GM12801 (cell line): ENCODE data around the gene PSMD4.

ENCODE experiments used
- TF ChIP-seq, protein P1 (sequence below): IDR thresholded peaks from one replicate; pipeline ENCODE4 v1.5.1; 2011; ENCODE audit warnings: control low read depth; ENCODE audit not compliant: insufficient read length; ENCODE audit errors: extremely low read depth

Gene PSMD4

DNA sequence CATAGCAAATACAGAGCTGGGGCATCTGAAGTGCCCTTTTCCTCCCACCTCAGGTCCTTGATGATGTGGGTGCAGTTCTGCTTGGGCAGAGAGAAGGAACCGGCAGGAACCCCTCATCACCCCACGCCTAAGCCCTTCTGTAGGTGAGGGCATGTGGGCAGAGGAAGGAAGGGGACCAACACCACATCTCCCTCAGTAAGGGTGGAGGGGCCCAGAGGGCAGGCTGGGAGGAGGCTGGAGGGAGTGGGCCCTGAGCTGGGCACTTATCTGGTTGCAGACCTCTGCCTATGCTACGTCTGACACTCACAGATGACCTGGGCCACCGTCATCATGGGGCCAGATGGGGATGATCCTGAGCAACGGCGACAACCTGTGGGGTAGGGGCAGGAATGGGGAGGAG lies 38.6 kb downstream of the PSMD4 start:
- TF ChIP-seq, protein P1, sequence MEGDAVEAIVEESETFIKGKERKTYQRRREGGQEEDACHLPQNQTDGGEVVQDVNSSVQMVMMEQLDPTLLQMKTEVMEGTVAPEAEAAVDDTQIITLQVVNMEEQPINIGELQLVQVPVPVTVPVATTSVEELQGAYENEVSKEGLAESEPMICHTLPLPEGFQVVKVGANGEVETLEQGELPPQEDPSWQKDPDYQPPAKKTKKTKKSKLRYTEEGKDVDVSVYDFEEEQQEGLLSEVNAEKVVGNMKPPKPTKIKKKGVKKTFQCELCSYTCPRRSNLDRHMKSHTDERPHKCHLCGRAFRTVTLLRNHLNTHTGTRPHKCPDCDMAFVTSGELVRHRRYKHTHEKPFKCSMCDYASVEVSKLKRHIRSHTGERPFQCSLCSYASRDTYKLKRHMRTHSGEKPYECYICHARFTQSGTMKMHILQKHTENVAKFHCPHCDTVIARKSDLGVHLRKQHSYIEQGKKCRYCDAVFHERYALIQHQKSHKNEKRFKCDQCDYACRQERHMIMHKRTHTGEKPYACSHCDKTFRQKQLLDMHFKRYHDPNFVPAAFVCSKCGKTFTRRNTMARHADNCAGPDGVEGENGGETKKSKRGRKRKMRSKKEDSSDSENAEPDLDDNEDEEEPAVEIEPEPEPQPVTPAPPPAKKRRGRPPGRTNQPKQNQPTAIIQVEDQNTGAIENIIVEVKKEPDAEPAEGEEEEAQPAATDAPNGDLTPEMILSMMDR, result no peak

DNA sequence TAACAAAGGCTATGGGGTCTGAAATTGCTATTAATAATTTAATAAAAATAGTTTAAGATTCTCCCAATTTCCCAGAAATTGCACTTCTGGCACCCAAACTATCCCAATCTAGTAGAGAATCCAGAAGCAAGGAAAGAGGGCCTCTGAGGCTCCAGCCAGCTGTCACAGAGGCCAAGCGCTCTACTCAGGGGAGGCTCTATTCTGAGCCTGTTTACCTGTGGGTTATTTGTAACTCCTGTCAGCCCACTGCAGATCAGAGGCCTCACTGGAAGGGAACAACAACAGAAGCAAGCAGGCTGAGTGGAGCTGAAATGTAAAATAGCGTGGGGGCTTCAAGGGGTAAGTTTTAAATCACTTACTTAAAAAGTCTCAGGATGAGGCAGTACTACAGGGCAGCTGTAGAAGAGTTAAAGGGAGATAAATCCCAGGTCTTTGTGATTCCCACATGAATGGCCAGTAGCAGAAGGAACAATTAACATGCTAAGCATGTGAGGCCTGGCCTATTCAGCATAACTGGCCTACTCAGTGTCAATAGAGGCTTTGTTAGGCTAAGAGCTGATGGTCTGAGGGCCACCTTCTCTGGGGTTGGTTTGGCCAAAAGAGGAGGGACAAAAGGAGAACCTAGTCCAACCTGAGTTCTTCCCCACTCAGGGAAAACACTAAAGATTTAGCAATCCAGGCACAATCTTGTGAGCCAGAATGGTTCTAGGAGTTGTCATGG lies 40.4 kb downstream of the PSMD4 start:
- TF ChIP-seq, protein P1, result no peak

DNA sequence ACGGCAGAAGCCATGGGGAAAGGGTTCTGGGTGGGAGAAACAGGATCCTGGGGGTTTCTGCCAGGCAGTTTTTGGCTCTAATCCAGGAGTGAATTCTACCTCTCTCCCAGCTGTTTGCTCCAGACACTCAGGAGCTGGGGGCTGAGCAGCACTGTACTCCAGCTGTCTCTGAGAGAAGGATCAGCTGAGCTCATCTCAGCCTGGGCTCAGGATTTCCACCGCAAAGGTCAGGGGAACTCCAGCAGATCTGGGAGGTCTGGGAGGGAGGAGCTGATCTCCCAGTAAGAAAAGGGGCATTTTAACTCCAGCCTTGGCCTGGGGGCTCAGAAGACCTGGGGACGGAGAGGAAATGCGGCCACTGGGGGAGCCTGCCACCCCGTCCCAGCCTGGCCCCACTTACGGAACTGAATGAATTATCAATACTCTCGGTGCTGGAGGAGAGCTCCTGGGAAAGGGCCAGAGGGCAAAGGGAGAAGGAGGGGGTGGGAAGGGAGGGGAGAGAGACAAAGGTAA lies 55.3 kb downstream of the PSMD4 start:
- TF ChIP-seq, protein P1, result no peak

DNA sequence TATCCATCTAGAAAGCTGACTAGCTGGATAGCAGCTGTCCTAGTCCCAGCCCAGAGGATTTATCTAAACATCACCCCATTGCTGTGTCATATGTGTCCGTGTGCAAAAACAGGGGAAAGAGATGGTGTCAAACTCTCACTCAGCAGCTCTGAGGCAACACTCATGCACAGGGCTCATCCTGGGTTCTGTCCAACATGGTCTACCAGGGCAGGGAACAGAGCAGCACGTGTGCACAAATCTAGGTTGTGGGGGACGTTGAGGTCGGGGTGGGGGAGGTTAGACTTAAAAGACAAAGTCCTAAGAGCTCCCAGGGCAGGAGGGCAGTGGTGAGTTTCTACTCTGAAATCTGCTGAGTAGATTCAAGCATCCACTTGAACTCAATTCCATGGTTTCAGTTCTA lies 56.5 kb downstream of the PSMD4 start:
- TF ChIP-seq, protein P1, result no peak

GRCh38 chr1:151311589-151312331 lies 57.2 kb downstream of the PSMD4 start:
- TF ChIP-seq, protein P1, result no peak

- TF ChIP-seq, protein P1, result no peak
These were observed 57.9 kb downstream of the PSMD4 start for GRCh38 chr1:151312411-151312810.

DNA sequence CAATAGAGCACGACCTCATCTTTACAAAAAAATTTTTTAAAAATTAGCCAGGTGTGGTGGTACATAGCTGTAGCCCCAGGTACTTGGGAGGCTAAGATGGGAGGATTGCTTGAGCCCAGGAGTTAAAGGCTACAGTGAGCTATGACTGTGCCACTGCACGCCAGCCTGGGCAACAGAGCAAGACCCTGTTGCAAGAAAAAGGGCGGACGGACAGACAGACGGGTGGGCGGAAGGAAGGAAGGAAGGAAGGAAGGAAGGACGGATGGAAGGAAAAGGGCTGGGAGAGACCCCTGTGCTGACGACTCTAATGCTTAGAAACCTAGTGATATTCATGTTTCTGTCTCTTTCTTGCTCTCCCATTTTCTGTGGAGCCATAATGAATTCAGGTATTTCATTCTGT lies 58.3 kb downstream of the PSMD4 start:
- TF ChIP-seq, protein P1, result no peak
